ENCODE results near the gene POLR2L.

The POLR2L gene

GRCh38 chr11:826836-827145 is 15.5 kb downstream of the POLR2L start:
- no peak for DNase-seq

- no peak for DNase-seq
Observed at GRCh38 chr11:826227-826621, 16.1 kb downstream of the POLR2L start.

GRCh38 chr11:825366-826226 is 16.7 kb downstream of the POLR2L start:
- no peak for DNase-seq

DNA sequence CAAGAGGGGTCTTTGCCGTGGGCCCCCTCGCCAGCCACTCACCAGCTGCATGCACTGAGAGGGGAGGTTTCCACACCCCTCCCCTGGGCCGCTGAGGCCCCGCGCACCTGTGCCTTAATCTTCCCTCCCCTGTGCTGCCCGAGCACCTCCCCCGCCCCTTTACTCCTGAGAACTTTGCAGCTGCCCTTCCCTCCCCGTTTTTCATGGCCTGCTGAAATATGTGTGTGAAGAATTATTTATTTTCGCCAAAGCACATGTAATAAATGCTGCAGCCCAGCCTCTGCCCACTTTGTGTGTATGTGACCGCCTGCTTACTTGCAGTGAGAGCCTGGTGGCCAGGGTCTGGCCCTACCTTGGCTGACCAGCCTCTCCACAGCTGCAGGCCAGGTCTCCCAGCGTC is 17.4 kb downstream of the POLR2L start:
- DNase-seq = no peak

GRCh38 chr11:824292-824880 is 17.9 kb downstream of the POLR2L start:
- no peak for DNase-seq

- no peak for DNase-seq
Observed at GRCh38 chr11:823441-824291, 18.7 kb downstream of the POLR2L start.

- DNase-seq = peak in 3 of 14 donors; percentile 27 to 47 (median 29)
Observed at GRCh38 chr11:821512-822371, 20.6 kb downstream of the POLR2L start.

GRCh38 chr11:820655-821511 is 21.4 kb downstream of the POLR2L start:
- peak in 7 of 14 donors; percentile 28 to 88 (median 37) for DNase-seq

GRCh38 chr11:819943-820649 is 22.2 kb downstream of the POLR2L start:
- peak in 9 of 14 donors; percentile 47 to 79 (median 69) for DNase-seq

DNA sequence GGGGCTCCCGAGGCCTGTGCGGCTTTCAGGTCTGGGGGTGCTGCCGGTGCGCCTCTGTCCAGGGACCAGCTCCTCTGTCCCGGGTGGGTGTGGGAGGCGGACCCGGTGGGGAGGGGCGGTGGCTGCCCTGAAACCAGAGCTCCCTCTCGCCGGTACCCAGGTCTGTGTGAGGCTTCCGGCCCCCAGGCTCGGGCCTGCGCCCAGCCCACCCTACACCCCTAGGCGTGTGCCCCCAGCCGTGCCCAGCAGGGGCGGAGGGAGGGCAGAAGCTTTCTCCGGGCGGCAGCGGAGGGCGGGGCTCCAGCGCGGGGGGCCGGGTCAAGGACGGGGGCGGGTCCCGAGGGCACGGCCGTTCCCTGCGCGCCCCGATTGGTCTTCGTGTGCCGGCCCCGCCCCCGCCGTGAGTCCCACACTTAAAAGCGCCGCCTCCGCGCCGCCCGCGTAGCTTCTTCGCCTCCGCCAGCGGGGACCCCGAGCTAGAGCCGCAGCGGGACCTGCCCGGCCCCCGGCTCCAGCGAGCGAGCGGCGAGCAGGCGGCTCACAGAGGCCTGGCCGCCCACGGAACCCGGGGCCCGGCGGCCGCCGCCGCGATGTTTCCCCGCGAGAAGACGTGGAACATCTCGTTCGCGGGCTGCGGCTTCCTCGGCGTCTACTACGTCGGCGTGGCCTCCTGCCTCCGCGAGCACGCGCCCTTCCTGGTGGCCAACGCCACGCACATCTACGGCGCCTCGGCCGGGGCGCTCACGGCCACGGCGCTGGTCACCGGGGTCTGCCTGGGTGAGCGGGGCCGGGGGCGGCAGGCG is 23.0 kb downstream of the POLR2L start:
- peak in 13 of 14 donors; percentile 32 to 91 (median 78) for DNase-seq

GRCh38 chr11:818396-819128 is 23.8 kb downstream of the POLR2L start, which contains the start of gene PNPLA2:
TSS of gene PNPLA2 (plus strand) at chr11:818914. CDS start at chr11:819719, 805 bp downstream.
- no peak for DNase-seq

DNA sequence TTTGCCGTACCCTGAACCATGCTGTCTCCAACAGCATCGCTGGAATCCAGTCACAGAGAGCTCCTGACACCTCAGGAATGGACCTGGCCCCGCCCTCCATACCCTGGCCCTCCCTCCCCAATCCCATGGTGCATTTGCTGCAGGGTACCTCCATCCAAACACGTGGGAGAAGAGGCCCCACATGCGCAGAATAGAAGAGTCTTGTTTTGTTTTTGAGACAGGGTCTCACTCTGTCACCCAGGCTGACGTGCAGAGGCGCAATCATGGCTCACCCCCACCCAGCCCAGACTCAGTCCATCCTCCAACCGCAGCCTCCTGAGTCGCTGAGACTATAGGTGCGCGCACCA is 25.9 kb downstream of the POLR2L start:
- DNase-seq = no peak

- DNase-seq = no peak
Observed at GRCh38 chr11:815675-816432, 26.5 kb downstream of the POLR2L start.

- DNase-seq = no peak
Observed at GRCh38 chr11:813456-814096, 28.8 kb downstream of the POLR2L start.

GRCh38 chr11:813072-813455 is 29.3 kb downstream of the POLR2L start:
- DNase-seq = no peak

GRCh38 chr11:812390-812789 is 29.9 kb downstream of the POLR2L start:
- no peak for DNase-seq

DNA sequence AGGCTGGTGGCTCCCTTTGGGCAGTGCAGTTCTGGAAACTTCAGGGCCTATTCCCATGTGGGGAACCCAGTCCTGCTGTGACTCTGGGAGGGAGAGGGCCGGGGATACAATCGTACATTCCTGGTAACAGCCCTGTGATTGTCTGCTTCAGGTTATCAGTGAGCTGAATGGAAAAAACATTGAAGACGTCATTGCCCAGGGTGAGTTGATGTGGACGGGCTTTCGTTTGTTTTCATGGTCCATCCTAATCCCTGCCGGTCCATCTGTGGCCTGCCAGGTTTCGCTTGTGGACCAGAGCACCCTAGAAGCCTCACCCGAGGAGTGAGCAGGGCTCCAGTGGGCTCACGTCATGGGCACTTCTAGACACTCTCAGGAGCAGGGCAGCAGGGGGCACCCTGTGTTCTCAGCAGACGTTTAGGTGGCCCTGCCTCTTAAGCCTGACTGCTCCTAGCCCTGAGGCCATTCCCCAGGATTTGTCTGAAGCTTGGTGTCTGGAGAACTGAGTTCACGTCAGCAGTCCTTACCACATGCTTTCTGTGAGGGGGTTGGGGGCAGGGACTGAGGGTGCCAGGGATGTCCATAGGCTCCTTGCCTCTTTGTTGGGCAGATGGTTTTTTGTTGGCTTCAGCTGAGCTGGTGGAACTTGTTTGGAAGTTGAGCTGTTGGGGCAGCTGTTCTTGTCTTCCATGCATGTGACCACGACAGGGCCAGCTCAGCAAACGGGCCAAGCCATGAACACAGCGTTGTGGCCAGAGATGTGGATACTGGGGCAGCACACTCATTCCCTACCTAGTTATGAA is 30.7 kb downstream of the POLR2L start:
- no peak for DNase-seq
